Motor neuron (in vitro differentiated cells): ENCODE data around the gene CEP192. TPM values are rescaled to one million over a fixed set of nuclear protein-coding genes. Genes with fewer than 3 reads are reported as not detected.
"Not testable (repeated sequence)": the region's sequence is repeated elsewhere in the genome, so short reads cannot be mapped to it uniquely, and the experiment has no call there.

Experiments
- ATAC-seq, 8 experiments: fragments of 200-7000 bp; cut with Tn5 transposase; replicated peaks in 6 of 8; 2 replicates each; pipeline ENCODE4 v1.8.0; 2021; ENCODE audit warnings: mild to moderate bottlenecking in 8 of 8, moderate library complexity in 8 of 8
- H3K27ac ChIP-seq, 2 donors: fragments of 250-450 bp; sonication (Bioruptor Pico); 2 replicates each; pipeline ENCODE4 v1.9.0; 2021; ENCODE audit warnings: antibody characterized with exemption in 2 of 2, mild to moderate bottlenecking in 2 of 2, moderate library complexity in 1 of 2
- H3K4me1 ChIP-seq, 2 donors: fragments of 250-450 bp; sonication (Bioruptor Pico); replicated peaks in 1 of 2; 2 replicates each; pipeline ENCODE4 v1.6.1; 2021; ENCODE audit warnings: antibody characterized with exemption in 2 of 2, mild to moderate bottlenecking in 2 of 2, moderate library complexity in 1 of 2
- H3K4me3 ChIP-seq, 5 donors: fragments of 250-450 bp; sonication (Bioruptor Pico); 2 replicates each; pipeline ENCODE4 v1.9.0; 2021; ENCODE audit warnings: antibody characterized with exemption in 5 of 5, mild to moderate bottlenecking in 5 of 5, moderate library complexity in 4 of 5
- WGBS, 10 experiments: fragments of 450-650 bp; shearing (Covaris generic); methylation state at CpG; one replicate each; pipeline ENCODE4 v1.0.0; 2022; 5-methylcytosine and 5-hydroxymethylcytosine counted together
- in situ Hi-C, 9 experiments: fragments of 400-800 bp; cut with MboI; loops; one replicate each; pipeline ENCODE4 v1.15.0; 2021; ENCODE audit warnings: low sequenced_read_pairs in 9 of 9, low pct_unique_long_range_greater_than_20kb in 2 of 9; ENCODE audit not compliant: unreplicated experiment in 9 of 9
- total RNA-seq, 8 experiments: library from RNA; unstranded; fragments of 300-600 nt; gene quantifications; 2 replicates each; pipeline versions ENCODE4 v1.2.3 to v1.2.4, GENCODE V29; 2022

Gene CEP192
- total RNA-seq, 8 experiments from 2014 or later = 12.0 to 31.6 (median 22.0) TPM

DNA sequence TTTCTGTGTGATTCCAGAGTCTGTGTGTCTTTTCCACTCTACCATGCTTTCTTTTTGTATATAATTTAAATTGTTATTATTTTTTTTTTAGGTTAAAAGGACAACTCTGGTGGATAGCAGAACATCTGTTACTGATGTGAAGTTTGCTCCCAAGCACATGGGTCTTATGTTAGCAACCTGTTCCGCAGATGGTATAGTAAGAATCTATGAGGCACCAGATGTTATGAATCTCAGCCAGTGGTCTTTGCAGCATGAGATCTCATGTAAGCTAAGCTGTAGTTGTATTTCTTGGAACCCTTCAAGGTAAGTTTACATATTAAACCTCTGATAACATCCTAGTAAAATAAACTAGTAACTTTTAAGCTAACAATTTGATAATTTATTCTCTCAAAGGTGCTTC lies 28.1 kb upstream of the CEP192 start:
- no peaks in the 10 kb centered on the region for H3K4me1 ChIP-seq
- WGBS, 10 experiments = 33 to 100% (median 100%) methylated on average over 1 of the region's 1 CpG; no CpG with 5 or more reads in 3 of the 10 experiments
- peak in 1 of 8 experiments; percentile 33 for ATAC-seq

DNA sequence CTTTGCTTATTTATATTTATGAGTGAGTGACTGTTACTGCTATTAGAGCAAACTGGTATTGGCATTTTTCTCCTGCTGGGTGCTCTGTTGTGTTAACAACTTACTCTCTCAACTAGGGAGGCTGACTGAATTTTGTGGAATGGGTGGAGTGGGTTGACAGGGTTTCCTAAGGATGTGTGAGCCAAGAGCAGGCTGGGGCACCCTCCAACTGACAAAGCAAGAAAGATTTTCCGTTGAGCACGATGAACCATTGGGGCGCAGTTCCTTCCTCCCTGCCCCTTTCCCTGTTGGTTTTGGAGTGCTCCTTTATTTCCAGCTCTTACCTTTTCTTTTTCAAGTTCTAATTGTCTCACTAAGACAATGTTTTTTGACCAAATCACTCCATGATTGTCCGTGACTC lies 23.0 kb upstream of the CEP192 start:
- ATAC-seq = no peak
- in situ Hi-C loops = no loop called here
- 46 to 100% (median 91%) methylated on average over 1 to 4 of the region's 4 CpGs; no CpG with 5 or more reads in 1 of the 10 experiments for WGBS, 10 experiments

More for the DNA sequence above, 28.1 kb upstream of the CEP192 start:
- in situ Hi-C loops = no loop called here
- no peak overlapping the region for H3K4me3 ChIP-seq
- H3K27ac ChIP-seq = no peak overlapping the region

DNA sequence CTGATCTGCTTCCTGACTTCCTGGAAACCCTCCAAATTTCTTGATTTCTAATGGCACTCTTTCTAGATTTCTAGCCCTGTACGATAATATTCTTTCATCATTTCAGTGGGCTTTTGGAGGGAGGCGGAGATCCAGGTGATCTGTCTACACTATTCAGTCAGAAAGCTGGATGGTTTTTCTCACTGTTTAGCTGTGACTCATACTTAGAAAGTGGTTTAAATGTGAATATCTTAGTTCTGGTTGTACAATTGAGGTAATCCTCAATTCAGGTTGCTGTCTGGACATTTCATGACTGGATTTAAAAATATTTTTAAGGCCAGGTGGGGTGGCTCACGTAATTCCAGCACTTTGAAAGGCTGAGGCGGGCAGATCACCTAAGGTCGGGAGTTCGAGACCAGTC lies 22.5 kb upstream of the CEP192 start:
- in situ Hi-C loops = no loop called here

More for the DNA sequence above, 23.0 kb upstream of the CEP192 start:
- no peak overlapping the region for H3K4me3 ChIP-seq
- no peaks in the 10 kb centered on the region for H3K4me1 ChIP-seq
- H3K27ac ChIP-seq = no peak overlapping the region

GRCh38 chr18:12973562-12974213 lies 17.5 kb upstream of the CEP192 start:
- Histone ChIP-seq H3K27ac (no peak overlapping the region), H3K4me1 (no peaks in the 10 kb centered on the region), H3K4me3 (no peak overlapping the region)
- ATAC-seq = no peak
- in situ Hi-C loops = no loop called here
- WGBS, 10 experiments = 50 to 100% (median 95%) methylated on average over 1 to 4 of the region's 4 CpGs; no CpG with 5 or more reads in 2 of the 10 experiments

More for the DNA sequence above, 22.5 kb upstream of the CEP192 start:
- ATAC-seq = no peak
- WGBS, 10 experiments = 67 to 96% (median 94%) methylated on average over 1 to 6 of the region's 6 CpGs; no CpG with 5 or more reads in 1 of the 10 experiments
- no peaks in the 10 kb centered on the region for H3K4me1 ChIP-seq
- no peak overlapping the region for H3K27ac ChIP-seq
- H3K4me3 ChIP-seq = no peak overlapping the region

GRCh38 chr18:12975488-12975887 lies 15.7 kb upstream of the CEP192 start:
- whole genome bisulfite sequencing, 10 experiments = 83 to 100% (median 100%) methylated on average over 1 to 3 of the region's 6 CpGs; no CpG with 5 or more reads in 5 of the 10 experiments
- Histone ChIP-seq H3K4me3 (no peak overlapping the region), H3K27ac (no peak overlapping the region), H3K4me1 (no peaks in the 10 kb centered on the region)
- in situ Hi-C loops = loop anchor here in 1 of 9 experiments (25.0 kb wide), 1 partner anchor 112 kb away; no protein-coding TSS in a partner anchor
- no peak for ATAC-seq

GRCh38 chr18:12976305-12976704 lies 14.9 kb upstream of the CEP192 start:
- 60 to 100% (median 84%) methylated on average over 1 to 6 of the region's 12 CpGs; no CpG with 5 or more reads in 4 of the 10 experiments for WGBS, 10 experiments
- H3K4me3 ChIP-seq = no peak overlapping the region
- in situ Hi-C loops = loop anchor here in 1 of 9 experiments (25.0 kb wide), 1 partner anchor 111 kb away; no protein-coding TSS in a partner anchor
- no peaks in the 10 kb centered on the region for H3K4me1 ChIP-seq
- no peak overlapping the region for H3K27ac ChIP-seq
- ATAC-seq = no peak

- not testable (repeated sequence) for H3K4me1 ChIP-seq, ATAC-seq, H3K27ac ChIP-seq, H3K4me3 ChIP-seq
- in situ Hi-C loops = loop anchor here in 1 of 9 experiments (25.0 kb wide), 1 partner anchor 107 kb away; no protein-coding TSS in a partner anchor
- WGBS, 10 experiments = no CpG with 5 or more reads among the region's 34 CpGs
These were observed 11.1 kb upstream of the CEP192 start for GRCh38 chr18:12980065-12980464.

DNA sequence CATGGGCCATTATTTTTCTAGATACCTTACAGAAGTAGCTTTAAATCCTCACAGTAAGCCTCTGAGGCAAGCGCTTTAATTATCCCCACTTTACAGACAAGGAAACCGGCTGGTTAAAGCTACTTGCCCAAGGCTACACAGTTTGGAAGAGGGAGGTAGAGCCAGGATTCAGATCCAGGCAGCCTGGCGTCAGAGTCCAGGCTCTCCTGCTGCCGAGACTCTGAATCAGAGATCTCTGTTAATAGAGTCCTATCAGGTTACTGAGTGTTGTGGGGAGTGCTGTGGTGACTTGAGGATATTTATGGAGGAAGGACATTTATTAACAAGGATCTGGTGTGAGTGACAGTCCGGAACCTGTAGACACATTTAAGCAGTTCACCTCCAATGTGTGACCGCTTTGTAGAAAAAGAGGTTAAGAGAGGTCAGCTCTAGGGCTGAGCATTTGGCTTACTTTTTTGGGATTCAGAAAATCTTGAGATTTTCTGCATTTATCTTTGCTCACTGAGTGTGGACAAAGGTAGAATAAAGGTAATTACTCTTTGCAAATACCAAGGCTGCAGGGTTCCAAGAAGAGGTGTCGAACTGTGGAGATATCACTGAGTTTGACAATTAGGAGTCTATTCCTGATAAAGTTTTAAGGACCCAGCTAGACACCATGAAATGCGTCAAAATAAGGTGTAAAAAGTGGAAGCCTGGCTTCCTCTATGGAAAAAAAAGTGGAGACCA lies 1.6 kb upstream of the CEP192 start:
- Histone ChIP-seq H3K4me3 (no peak overlapping the region), H3K4me1 (peaks cover 4 to 7% of the 10 kb centered on the region in 2 donors), H3K27ac (no peak overlapping the region)
- WGBS, 10 experiments = 67 to 100% (median 94%) methylated on average over 2 to 7 of the region's 8 CpGs
- in situ Hi-C loops = loop anchor here in 1 of 9 experiments (25.0 kb wide), 1 partner anchor 98 kb away; no protein-coding TSS in a partner anchor
- ATAC-seq = no peak

DNA sequence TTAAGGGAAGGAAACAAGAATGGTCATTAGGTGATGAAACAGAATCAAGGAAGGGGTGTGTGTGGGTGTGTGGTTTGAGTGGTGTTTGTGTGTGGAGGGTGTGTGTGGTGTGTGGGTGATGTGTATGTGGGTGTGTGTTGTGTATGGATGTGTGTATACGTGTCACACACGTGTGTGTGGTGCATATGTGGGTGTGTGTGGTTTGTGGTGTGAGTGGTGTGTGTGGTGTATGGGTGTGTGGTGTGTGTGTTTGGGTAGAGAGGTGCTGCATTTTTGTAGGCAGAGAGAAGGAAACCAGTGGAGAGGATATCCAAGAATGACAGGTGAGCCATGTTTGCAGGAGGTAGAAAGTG lies 1.1 kb upstream of the CEP192 start:
- 0 to 63% (median 40%) methylated on average over 1 to 2 of the region's 2 CpGs; no CpG with 5 or more reads in 3 of the 10 experiments for WGBS, 10 experiments
- ATAC-seq = no peak
- in situ Hi-C loops = loop anchor here in 1 of 9 experiments (25.0 kb wide), 1 partner anchor 97 kb away; no protein-coding TSS in a partner anchor
- Histone ChIP-seq H3K4me3 (peak overlapping the region in 3 of 5 donors; percentile 55 to 92 (median 83)), H3K4me1 (peaks cover 4 to 7% of the 10 kb centered on the region in 2 donors), H3K27ac (no peak overlapping the region)

DNA sequence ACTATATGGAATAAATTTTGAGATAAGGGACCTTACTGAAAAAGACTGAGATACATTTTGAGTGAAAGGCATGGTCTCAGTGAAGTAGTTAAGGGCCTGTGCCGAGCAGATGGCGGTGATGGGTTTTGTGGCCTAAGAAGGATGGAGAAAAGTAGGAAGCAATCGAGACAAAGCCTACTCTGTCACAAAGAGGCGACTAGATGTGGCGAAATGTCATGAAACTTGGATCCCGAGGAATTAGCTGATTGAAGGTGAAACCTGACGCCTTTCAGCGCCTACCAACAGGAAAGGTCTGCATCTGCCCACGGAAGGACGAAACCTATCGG lies 558 bp upstream of the CEP192 start:
- 0 to 9% (median 3%) methylated on average over 3 to 7 of the region's 11 CpGs; no CpG with 5 or more reads in 2 of the 10 experiments for WGBS, 10 experiments
- in situ Hi-C loops = loop anchor here in 1 of 9 experiments (25.0 kb wide), 1 partner anchor 97 kb away; no protein-coding TSS in a partner anchor
- H3K27ac ChIP-seq = peak overlapping the region in 1 of 2 donors; percentile 65
- H3K4me3 ChIP-seq = peak overlapping the region; percentile 55 to 96 (median 87)
- H3K4me1 ChIP-seq = peaks cover 4 to 7% of the 10 kb centered on the region in 2 donors
- ATAC-seq = peak in 4 of 8 experiments; percentile 0 to 16 (median 2)

DNA sequence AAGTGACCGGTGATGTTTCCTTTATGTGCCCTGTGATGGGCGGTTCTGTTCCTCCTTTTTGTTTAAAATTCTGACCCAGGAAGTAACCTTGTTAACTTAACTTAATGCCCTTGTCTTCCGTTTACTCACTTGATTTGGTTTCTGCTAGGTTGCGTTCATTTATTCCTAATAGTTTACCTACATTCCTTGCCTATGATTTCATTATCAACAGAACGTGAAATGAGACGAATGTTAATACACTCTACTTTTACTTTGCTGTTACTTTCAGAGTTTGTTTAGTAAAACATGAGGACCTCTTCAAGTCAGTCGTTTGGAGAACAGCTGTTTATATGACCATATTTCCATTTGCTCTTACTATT lies 638 bp downstream of the CEP192 start:
- 0 to 4% (median 0%) methylated on average over 1 to 6 of the region's 7 CpGs; no CpG with 5 or more reads in 1 of the 10 experiments for WGBS, 10 experiments
- H3K4me3 ChIP-seq = peak overlapping the region; percentile 55 to 96 (median 87)
- ATAC-seq = no peak
- peak overlapping the region; percentile 81 to 89 for H3K27ac ChIP-seq
- in situ Hi-C loops = loop anchor here in 1 of 9 experiments (25.0 kb wide), 1 partner anchor 96 kb away; no protein-coding TSS in a partner anchor
- peaks cover 4 to 7% of the 10 kb centered on the region in 2 donors for H3K4me1 ChIP-seq

DNA sequence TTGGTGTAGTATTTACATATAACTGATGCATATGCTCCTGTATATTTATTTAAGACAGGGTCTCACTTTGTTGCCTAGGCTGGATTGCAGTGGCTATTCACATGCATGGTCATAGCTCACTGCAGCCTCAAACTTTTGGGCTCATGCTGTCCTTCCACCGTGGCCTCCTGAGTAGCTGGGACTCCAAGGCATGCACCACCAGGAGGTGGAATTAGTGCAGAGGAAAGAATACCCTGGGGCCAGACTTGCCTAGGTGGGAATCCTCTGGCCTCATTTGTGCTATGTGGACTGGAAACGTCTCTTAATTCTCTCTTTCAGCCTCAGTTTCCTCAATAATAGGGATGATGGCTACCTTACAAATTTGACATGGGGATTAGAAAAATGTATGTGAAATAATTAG lies 2.3 kb downstream of the CEP192 start:
- H3K4me3 ChIP-seq = no peak overlapping the region
- in situ Hi-C loops = loop anchor here in 1 of 9 experiments (25.0 kb wide), 1 partner anchor 94 kb away; no protein-coding TSS in a partner anchor
- H3K4me1 ChIP-seq = peaks cover 4 to 7% of the 10 kb centered on the region in 2 donors
- WGBS, 10 experiments = 50 to 100% (median 80%) methylated on average over 1 to 2 of the region's 2 CpGs; no CpG with 5 or more reads in 2 of the 10 experiments
- ATAC-seq = no peak
- no peak overlapping the region for H3K27ac ChIP-seq

DNA sequence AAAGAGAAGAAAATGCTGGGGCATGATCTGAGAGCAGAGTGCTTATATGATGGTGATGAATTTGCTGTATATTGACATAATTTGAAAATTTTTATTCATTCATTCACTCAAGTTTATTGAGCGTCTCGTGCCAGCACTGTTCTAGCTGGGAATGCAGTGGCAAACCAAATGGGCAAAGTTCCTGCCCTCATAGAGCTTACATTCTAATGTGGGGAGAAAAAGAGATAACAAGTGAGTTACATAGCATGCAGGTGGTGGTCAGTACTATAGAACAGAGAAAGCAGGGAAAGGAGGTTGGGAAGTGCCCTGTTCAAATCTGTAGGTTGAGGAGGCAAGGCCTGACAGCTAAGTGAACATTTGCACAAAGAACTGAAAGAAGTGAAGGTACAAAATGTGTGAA lies 4.3 kb downstream of the CEP192 start:
- WGBS, 10 experiments = 86 to 94% (median 91%) methylated on average over 2 of the region's 2 CpGs; no CpG with 5 or more reads in 6 of the 10 experiments
- Histone ChIP-seq H3K27ac (no peak overlapping the region), H3K4me1 (peaks cover 4 to 7% of the 10 kb centered on the region in 2 donors), H3K4me3 (no peak overlapping the region)
- in situ Hi-C loops = loop anchor here in 1 of 9 experiments (25.0 kb wide), 1 partner anchor 92 kb away; no protein-coding TSS in a partner anchor
- no peak for ATAC-seq
